NCI-H1417 (cell line): ENCODE data around the gene SLC4A1AP.

ENCODE experiments used
- DNase-seq, 3 experiments: peaks; one replicate each; lab custom pipeline; 2025; lab: John Stamatoyannopoulos, UW

SLC4A1AP gene

GRCh38 chr2:27721335-27721734 is 57.6 kb downstream of the SLC4A1AP start:
- no peak for DNase-seq

GRCh38 chr2:27721884-27722485 is 58.3 kb downstream of the SLC4A1AP start:
- DNase-seq: no peak

DNA sequence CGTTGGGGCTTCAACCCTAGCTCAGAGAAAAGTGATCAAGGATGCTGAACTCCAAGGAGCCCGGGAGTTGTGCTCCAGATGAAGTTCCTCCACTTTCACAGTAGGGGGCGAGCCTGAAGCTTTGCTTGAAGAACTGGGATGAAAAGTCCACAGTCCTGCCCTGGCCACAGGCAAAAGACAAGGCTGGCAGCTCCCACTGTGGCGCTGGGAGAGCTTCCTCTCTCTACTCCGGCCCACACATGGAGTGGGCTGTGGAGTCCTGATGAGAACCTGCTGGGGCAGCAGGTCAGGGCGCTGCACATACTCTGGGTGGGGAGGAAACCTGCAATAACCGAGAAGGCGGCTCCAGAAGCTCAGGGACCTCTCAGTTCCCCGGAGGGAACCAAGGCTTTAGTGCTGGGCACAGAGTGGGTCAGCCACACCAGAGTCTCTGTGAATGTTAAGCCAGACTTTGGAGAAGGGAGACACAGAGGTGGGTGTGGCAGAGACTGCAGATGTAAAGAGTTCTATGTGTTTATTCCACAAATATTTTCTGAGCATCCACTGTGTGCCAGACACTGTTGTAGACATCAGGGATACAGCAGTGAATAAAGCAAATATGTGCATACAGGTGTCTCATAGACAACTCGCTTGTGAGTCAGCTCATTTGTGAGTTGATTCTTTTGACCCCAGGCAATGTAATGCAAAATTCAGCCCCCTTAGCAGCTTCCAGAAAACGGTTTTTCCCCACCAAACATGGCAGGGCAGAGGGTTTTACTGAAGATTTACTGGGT is 59.9 kb downstream of the SLC4A1AP start:
- peak; percentile 50 to 80 (median 74) for DNase-seq

DNA sequence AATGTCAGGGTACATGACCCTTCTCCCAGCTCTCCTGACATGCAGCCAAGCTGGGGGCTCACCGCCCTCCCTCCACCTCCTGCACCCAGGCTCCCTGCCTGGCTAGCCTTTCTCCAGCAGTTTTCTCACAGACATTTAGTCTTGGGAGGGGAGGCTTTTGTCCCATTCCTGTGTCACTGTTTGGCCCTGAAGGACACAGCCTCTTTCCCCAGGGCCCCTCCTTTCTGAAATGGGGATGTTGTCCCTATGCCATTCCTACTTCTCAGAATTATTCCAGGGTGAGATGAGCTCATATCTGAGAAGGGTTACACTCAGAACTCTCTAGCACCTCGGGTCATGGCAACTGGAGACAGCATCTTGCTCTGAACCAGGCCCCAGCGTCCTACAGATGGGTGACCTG is 60.5 kb downstream of the SLC4A1AP start:
- no peak for DNase-seq

- DNase-seq: no peak
Measured at GRCh38 chr2:27724905-27725701, 61.4 kb downstream of the SLC4A1AP start.

- DNase-seq: no peak
Measured at GRCh38 chr2:27727257-27727656, 63.6 kb downstream of the SLC4A1AP start.

- DNase-seq: no peak
Measured at GRCh38 chr2:27728081-27728858, 64.6 kb downstream of the SLC4A1AP start.

DNA sequence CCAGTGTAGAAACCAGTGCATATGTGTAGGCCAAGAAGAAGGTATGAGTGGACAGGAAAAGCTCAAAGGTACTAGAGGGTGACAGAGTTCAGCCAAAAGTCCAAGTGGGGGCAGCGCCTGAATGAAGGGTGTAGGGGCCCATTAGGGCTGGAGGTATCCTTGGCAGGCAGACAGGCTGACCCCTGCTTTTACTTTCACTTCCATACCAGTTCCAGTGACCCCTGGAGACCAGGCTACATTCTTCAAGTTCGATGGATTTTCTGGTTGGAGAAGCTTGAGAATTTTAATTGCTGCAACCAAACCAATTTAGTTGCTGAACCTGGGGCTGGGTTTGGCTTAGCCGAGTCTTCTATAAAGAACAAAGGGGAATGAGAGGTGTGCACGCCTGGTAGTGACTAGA is 65.5 kb downstream of the SLC4A1AP start:
- no peak for DNase-seq

DNA sequence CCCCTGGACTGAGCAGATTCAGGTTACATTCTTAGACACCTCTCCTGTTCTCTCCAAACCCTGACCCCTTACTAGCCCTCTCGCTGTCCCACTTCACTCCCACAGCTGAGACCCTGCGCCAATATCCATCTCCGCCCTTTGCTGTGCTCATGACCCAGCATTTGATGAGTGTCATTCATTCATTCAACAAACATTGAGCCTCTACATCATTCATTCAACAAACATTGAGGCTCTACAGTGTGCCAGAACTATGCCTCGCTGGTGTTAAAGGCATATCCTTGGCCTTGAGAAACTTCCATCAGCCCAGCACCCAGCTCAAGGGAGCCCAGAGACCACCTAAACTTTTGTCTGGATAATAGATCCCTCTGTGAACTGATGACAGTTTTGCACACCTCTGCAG is 65.9 kb downstream of the SLC4A1AP start:
- no peak for DNase-seq

DNA sequence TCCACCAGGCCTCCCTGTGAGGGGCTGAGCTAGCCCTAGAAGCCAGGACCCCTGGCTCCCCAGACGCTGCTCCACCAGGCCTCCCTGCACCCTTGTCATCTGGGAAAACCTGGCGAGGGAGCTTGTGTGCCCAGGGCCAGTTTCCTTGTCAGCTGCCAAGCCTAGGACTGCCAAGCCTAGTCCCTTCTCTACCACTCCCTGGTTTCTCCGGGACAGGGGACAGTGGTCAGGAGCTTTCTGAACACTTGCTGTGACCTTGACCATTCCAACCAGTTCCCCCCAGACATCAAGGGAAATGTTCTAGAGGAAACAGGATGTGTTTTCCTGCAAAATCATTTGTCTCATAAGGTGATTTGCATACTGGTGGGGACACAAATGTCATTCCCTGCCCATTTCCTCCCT is 66.6 kb downstream of the SLC4A1AP start:
- DNase-seq: no peak

GRCh38 chr2:27730980-27731691 is 67.4 kb downstream of the SLC4A1AP start:
- DNase-seq: no peak

DNA sequence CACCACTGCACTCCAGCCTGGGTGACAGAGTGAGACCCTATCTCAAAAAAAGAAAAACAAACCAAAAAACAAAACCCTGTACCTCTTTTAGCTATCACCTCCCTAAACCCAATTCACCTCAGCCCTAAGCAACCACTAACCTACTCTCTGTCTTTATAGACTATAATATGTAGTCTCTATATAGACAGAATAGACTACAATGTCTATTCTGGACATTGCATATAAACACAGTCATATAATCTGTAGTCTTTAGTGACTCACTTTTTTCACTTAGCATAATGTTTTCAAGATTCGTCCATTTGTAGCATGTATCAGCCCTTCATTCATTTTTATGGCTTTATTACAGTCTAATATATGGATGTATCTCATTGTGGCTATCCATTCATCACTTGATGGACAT is 70.6 kb downstream of the SLC4A1AP start:
- DNase-seq: no peak

DNA sequence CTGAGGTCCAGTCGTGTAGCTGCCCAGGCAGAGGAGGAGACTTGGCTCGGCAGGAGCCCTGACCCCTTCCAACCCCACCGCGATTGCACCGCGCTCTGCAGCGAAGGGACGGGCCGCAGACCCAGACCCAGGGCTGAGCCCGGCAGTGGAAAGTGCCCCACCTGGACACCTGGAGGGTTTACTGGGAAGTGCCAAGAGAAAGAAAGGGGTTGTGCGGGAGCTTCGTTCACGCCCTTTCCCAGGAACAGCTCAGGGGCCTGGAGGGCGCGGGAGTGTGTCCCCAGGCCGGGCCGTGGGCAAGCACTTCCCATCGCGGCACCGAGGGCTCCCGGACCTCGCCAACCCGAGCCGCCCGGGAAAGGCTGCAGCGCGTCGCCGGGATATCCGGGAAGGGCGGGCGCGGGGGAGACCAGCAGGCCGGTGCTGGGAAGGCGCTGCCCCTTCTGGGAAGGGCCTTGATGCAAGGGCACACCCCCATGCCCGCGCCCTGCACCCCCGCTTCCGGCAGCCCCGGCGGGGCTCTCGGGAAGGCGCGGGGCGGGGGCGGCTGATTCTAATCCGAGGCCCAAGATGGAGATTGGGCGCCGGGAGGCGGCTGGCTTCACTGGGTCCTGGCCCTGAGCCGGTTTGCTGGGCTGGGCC is 71.7 kb downstream of the SLC4A1AP start:
- no peak for DNase-seq

GRCh38 chr2:27736031-27736889 is 72.6 kb downstream of the SLC4A1AP start:
- DNase-seq: no peak

- DNase-seq: no peak
Measured at GRCh38 chr2:27736890-27737204, 73.2 kb downstream of the SLC4A1AP start.

- no peak for DNase-seq
Measured at GRCh38 chr2:27737676-27738348, 74.1 kb downstream of the SLC4A1AP start.

DNA sequence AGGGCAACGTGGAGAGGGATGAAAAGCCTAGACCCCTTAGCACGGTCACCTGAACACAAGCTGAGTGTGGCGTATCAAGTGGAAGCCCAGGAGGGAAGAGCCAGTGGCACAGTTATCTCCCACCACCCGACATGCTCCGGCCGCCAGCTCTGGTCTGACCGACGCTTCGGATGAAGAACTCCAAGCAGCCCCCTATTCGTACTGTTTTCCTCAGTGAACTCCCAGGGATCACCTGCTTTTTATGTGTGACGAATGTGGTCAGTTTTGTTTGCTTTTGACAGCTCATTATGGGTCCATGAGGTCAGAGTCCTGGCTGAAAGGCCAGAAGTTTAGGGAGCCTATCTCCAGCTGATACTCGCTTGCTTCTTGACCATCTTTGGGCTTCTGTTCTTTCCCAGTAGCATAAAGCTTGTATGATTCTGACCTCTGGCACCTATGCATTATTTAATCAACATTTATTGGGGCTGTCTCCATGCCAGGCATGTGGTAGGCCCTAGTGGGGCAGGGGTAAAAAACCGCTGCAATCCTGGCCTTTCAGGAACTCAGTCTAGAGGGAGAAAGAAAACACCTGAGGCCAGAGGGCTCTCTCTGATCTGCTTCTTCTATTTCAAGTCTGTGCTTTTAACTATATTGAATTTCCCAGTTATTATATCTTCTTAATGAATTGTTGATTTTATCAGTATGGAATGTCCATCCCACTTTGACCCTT is 74.8 kb downstream of the SLC4A1AP start:
- DNase-seq: no peak

- DNase-seq: no peak
Measured at GRCh38 chr2:27739058-27739373, 75.3 kb downstream of the SLC4A1AP start.

DNA sequence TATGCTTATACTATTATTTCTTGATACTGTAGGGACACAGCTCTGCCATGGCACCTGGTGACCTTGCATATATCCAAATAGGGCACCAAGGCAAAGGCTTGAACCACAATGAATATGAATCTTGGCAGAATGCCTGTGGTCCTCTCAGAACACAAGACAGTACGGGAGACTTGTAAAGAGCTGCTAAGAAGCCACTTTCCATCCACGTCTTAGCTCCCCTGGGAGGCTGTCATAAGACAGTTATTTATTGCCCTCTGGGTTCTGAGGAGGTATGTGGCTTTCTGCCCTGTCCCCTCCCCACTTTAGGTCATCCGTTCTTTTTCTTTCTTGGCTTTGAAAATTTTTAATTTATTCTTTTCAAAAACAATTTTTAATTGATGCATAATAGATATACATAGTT is 78.0 kb downstream of the SLC4A1AP start:
- DNase-seq: peak in 1 of 3 experiments; percentile 64
